Spleen (tissue), 13 donors: ENCODE results near the gene DEFB113. TPM values are rescaled to one million over a fixed set of nuclear protein-coding genes. Genes with fewer than 3 reads are reported as not detected.

ENCODE experiments used
- DNase-seq: peaks from one replicate; pipeline ENCODE4 v3.0.0-alpha.2; 2020
- H3K27ac ChIP-seq, 8 donors: fragments of 200-600 bp; sonication (generic) in 7 of 8; 1 replicate in 4 of 8; 2 replicates in 4 of 8; pipeline versions ENCODE4 v1.5.0 to v1.8.0; 2016 to 2021; ENCODE audit warnings: inconsistent platforms in 4 of 8, mild to moderate bottlenecking in 4 of 8, moderate library complexity in 1 of 8
- H3K27me3 ChIP-seq, 7 donors: fragments of 200-600 bp; sonication (generic) in 6 of 7; replicated peaks in 1 of 7; 1 replicate in 4 of 7; 2 replicates in 3 of 7; pipeline versions ENCODE4 v1.5.0 to v1.8.0; 2016 to 2021; ENCODE audit warnings: inconsistent platforms in 3 of 7, mild to moderate bottlenecking in 1 of 7
- H3K36me3 ChIP-seq, 6 donors: fragments of 200-600 bp; sonication (generic) in 5 of 6; 1 replicate in 4 of 6; 2 replicates in 2 of 6; pipeline versions ENCODE4 v1.5.0 to v1.8.0; 2016 to 2021; ENCODE audit warnings: inconsistent platforms in 2 of 6
- H3K4me1 ChIP-seq, 6 donors: fragments of 200-600 bp; sonication (generic) in 5 of 6; 1 replicate in 3 of 6; 2 replicates in 3 of 6; pipeline versions ENCODE4 v1.5.0 to v1.8.0; 2016 to 2021; ENCODE audit warnings: inconsistent platforms in 3 of 6
- H3K4me3 ChIP-seq, 8 donors: fragments of 200-600 bp; sonication (generic) in 7 of 8; 1 replicate in 4 of 8; 2 replicates in 4 of 8; pipeline versions ENCODE4 v1.5.0 to v1.8.0; 2016 to 2021; ENCODE audit warnings: inconsistent platforms in 4 of 8, mild to moderate bottlenecking in 4 of 8, moderate library complexity in 2 of 8
- H3K9me3 ChIP-seq, 8 donors: fragments of 200-600 bp; sonication (generic) in 7 of 8; 1 replicate in 4 of 8; 2 replicates in 4 of 8; pipeline versions ENCODE4 v1.5.0 to v1.8.0; 2016 to 2021; ENCODE audit warnings: inconsistent platforms in 4 of 8
- POLR2A ChIP-seq, 3 donors: fragments of 450-650 bp; IDR thresholded peaks; one replicate each; pipeline ENCODE4 v1.5.1; 2017; ENCODE audit warnings: antibody characterized with exemption in 3 of 3, mild to moderate bottlenecking in 1 of 3
- POLR2AphosphoS5 ChIP-seq, 3 donors: sonication (generic); formaldehyde crosslinking; IDR thresholded peaks; one replicate each; pipeline ENCODE4 v1.5.1; 2017; ENCODE audit warnings: antibody characterized with exemption in 3 of 3
- WGBS, 5 donors: extraction: QIAGEN DNeasy Blood & Tissue Kit in 3 of 5; methylation state at CpG; one replicate each; pipeline versions ENCODE4 v1.1.5 to v1.1.7; 2013 to 2018; 5-methylcytosine and 5-hydroxymethylcytosine counted together
- intact Hi-C: fragments of 100-400 bp; cut with DNase I; formaldehyde crosslinking; loops from one replicate; pipeline ENCODE4 v1.15.0; 2023; ENCODE audit warnings: low total_unique reads
- long read RNA-seq, 2 donors: transcript quantifications; one replicate each; lab custom pipeline, GENCODE V29; 2026
- polyA plus RNA-seq, 3 donors: library from polyadenylated mRNA; stranded (reverse); fragments of 200-250 nt; gene quantifications; one replicate each; pipeline ENCODE4 v1.2.1, GENCODE V29; 2013
- total RNA-seq, 7 donors: library from RNA; depleted of rRNA in 3 of 7; stranded (reverse); fragments of >200 nt in 3 of 7; fragmentation: NEBNext Ultra II Directional in 4 of 7; extraction: Animal tissue kit (Norgen Biotek cat#: 25700) in 4 of 7; gene quantifications; one replicate each; pipeline versions ENCODE4 v1.1.0 to v1.2.1, GENCODE V29; 2016 to 2021
- TF ChIP-seq, protein P1 (sequence below), 11 experiments: fragments of 200-600 bp in 7 of 11; fragments of 450-650 bp in 4 of 11; sonication (generic) in 4 of 11; IDR thresholded peaks in 8 of 11; conservative IDR thresholded peaks in 3 of 11; 1 replicate in 7 of 11; 2 replicates in 4 of 11; pipeline versions ENCODE4 v1.4.0 to v1.8.0; 2016 to 2021; ENCODE audit warnings: antibody characterized with exemption in 11 of 11, inconsistent platforms in 4 of 11, mild to moderate bottlenecking in 1 of 11
- donor health status: healthy with polysubstance abuse.
- donor health status: DM: no; HTN: no; CAD: no; lungs with moderate emphysema.
- donor health status: DM: no; HTN: no; CAD: no.
- donor health status: Bipolar disorder and iron deficiency.
- donor health status: healthy.
- donor health status: DM: no; HTN: no; CAD: no.
- donor health status: DM: yes; HTN: yes; CAD: no.

DEFB113 gene
- not detected for total RNA-seq
- not detected for polyA plus RNA-seq
- long read RNA-seq, donor 1 = 0 reads
- long read RNA-seq, donor 2 = 0 reads

DNA sequence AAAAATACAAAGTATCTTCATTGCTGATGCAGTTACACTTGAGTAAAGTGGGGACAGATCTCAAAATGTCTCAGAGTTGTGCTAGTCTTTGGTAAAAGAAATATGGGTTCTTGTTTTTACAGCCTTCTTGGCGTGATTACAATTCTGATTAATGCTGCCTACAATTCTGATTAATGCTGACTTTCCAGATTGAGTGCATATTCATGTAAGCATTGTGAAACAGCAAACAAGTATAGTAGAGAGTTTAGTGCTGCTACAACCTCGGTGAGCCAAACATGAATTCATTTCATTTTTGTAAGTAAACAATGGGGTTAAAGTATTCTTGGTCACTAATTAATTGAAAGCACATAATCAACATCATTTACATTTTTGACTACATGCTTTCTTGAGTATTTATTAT lies at the start of gene DEFB113:
Gene DEFB113, minus strand, starts transcription at position 21 of the 400 bp plus-strand sequence. Its CDS starts 0 bp downstream, at position 21.
- no peak within 1 kb of the TSS for H3K4me3 ChIP-seq
- intact Hi-C loops = no loop called here
- no peaks in the 10 kb centered on the region for H3K36me3 ChIP-seq
- H3K4me1 ChIP-seq = no peaks in the 10 kb centered on the region
- no peaks in the 10 kb centered on the region for H3K27me3 ChIP-seq
- H3K9me3 ChIP-seq = no peaks in the 10 kb centered on the region
- TF ChIP-seq, protein P1, sequence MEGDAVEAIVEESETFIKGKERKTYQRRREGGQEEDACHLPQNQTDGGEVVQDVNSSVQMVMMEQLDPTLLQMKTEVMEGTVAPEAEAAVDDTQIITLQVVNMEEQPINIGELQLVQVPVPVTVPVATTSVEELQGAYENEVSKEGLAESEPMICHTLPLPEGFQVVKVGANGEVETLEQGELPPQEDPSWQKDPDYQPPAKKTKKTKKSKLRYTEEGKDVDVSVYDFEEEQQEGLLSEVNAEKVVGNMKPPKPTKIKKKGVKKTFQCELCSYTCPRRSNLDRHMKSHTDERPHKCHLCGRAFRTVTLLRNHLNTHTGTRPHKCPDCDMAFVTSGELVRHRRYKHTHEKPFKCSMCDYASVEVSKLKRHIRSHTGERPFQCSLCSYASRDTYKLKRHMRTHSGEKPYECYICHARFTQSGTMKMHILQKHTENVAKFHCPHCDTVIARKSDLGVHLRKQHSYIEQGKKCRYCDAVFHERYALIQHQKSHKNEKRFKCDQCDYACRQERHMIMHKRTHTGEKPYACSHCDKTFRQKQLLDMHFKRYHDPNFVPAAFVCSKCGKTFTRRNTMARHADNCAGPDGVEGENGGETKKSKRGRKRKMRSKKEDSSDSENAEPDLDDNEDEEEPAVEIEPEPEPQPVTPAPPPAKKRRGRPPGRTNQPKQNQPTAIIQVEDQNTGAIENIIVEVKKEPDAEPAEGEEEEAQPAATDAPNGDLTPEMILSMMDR (IDR thresholded peaks at IDR 0.05 in 8 of 11, conservative IDR thresholded peaks at IDR 0.05 in 3 of 11) = no peak
- TF ChIP-seq POLR2A (IDR thresholded peaks at IDR 0.05) (no peak), POLR2AphosphoS5 (IDR thresholded peaks at IDR 0.05) (no peak)
- DNase-seq = no peak
- no peak within 1 kb of the TSS for H3K27ac ChIP-seq
- WGBS, 5 donors = 49 to 69% (median 67%) methylated on average over 2 of the region's 2 CpGs

GRCh38 chr6:50007819-50008218 lies 38.4 kb upstream of the DEFB113 start:
- DNase-seq = no peak
- Histone ChIP-seq H3K4me1 (no peaks in the 10 kb centered on the region), H3K27me3 (no peaks in the 10 kb centered on the region), H3K27ac (no peak overlapping the region), H3K9me3 (peaks cover 0 to 8% (median 0%) of the 10 kb centered on the region in 8 donors), H3K4me3 (no peak overlapping the region), H3K36me3 (no peaks in the 10 kb centered on the region)
- TF ChIP-seq POLR2A (IDR thresholded peaks at IDR 0.05) = no peak
- no peak for TF ChIP-seq POLR2AphosphoS5 (IDR thresholded peaks at IDR 0.05)
- TF ChIP-seq, protein P1 (IDR thresholded peaks at IDR 0.05 in 8 of 11, conservative IDR thresholded peaks at IDR 0.05 in 3 of 11) = no peak
- intact Hi-C loops = no loop called here
- WGBS, 5 donors = 78 to 86% (median 82%) methylated on average over 3 of the region's 3 CpGs

DNA sequence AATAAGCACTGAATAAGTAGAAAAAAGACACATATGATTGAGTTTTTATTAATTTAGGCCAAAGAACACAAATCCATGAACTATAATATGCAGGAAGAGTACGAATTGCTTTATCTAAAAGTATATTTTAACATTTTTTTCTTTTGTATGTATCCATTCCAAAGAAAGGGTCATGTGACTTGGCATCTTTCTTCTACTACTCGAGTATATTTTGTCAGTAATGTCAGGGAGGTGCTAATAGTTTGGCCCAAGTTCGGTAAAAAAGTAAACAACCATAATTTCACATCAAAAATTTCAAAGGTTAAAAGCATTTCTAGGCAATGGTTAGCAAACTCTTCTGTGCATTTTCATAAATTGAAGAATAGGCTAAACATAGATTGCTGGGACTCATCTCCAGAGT lies 33.7 kb upstream of the DEFB113 start:
- Histone ChIP-seq H3K4me3 (no peak overlapping the region), H3K36me3 (no peaks in the 10 kb centered on the region), H3K9me3 (peaks cover 0 to 8% (median 0%) of the 10 kb centered on the region in 8 donors), H3K27me3 (no peaks in the 10 kb centered on the region), H3K4me1 (no peaks in the 10 kb centered on the region), H3K27ac (no peak overlapping the region)
- WGBS, 5 donors = 54 to 72% (median 63%) methylated on average over 3 of the region's 3 CpGs
- no peak for TF ChIP-seq POLR2A (IDR thresholded peaks at IDR 0.05)
- TF ChIP-seq, protein P1 (IDR thresholded peaks at IDR 0.05 in 8 of 11, conservative IDR thresholded peaks at IDR 0.05 in 3 of 11) = no peak
- TF ChIP-seq POLR2AphosphoS5 (IDR thresholded peaks at IDR 0.05) = no peak
- intact Hi-C loops = no loop called here
- DNase-seq = no peak

GRCh38 chr6:49995278-49995677 lies 25.9 kb upstream of the DEFB113 start:
- Histone ChIP-seq H3K27me3 (no peaks in the 10 kb centered on the region), H3K4me3 (no peak overlapping the region), H3K27ac (no peak overlapping the region), H3K4me1 (no peaks in the 10 kb centered on the region), H3K36me3 (no peaks in the 10 kb centered on the region), H3K9me3 (no peaks in the 10 kb centered on the region)
- no peak for TF ChIP-seq POLR2AphosphoS5 (IDR thresholded peaks at IDR 0.05)
- TF ChIP-seq, protein P1 (IDR thresholded peaks at IDR 0.05 in 8 of 11, conservative IDR thresholded peaks at IDR 0.05 in 3 of 11) = no peak
- intact Hi-C loops = no loop called here
- no peak for DNase-seq
